Measurements from ENCODE around the gene SH3RF3.

The SH3RF3 gene

DNA sequence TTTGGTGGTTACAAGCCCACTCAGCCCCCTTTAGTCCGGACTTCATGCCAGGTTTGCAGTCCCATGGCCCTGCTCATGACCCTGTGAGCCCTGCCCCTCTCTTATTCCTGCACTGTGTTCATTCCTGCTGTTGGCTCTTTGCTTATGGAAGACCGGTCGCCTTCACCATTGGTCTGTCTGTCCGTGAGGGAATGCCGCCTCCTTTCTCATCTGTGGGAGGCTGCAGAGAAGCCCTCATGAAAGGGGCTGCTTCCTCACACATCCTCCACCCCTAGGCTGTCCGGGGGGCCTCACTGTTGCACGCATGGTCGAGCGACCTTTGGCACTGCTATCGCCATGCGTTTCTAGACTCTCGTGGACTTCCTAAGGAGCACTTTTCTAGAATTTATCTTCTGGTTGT is 16.3 kb downstream of the SH3RF3 start:
- H3K4me3 ChIP-seq (ENCODE audit: low read depth, low read length): no peak overlapping the region
- no peak for DNase-seq (ENCODE audit: low read depth)

DNA sequence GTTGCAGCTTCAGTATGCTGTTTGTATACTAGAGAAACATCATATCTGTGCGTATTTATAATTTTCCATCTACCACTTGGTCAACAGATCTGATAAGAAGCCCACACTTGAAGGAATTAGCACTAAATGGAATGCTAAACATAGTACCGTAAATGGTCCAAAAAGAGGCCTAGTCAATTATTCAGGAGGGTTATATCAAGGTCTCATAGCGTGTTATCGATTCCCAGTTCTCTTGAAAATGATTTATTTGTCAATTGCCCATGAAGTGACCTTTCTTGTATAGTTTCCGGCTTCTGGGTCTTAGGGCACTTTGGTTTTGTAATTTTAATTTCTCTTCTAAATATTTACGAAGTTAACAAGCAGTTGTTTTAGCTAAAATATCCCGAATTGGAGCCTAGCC is 18.4 kb downstream of the SH3RF3 start:
- no peak for DNase-seq (ENCODE audit: low read depth)
- TF ChIP-seq MYC (IDR thresholded peaks at IDR 0.05; ENCODE audit: low read depth, low read length) (no peak), POLR2A (IDR thresholded peaks at IDR 0.05; ENCODE audit: extremely low read depth, insufficient read length) (no peak)
- TF ChIP-seq, protein P1, sequence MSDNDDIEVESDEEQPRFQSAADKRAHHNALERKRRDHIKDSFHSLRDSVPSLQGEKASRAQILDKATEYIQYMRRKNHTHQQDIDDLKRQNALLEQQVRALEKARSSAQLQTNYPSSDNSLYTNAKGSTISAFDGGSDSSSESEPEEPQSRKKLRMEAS (IDR thresholded peaks at IDR 0.05; ENCODE audit: low read depth, low read length): no peak
- TF ChIP-seq, protein P2, sequence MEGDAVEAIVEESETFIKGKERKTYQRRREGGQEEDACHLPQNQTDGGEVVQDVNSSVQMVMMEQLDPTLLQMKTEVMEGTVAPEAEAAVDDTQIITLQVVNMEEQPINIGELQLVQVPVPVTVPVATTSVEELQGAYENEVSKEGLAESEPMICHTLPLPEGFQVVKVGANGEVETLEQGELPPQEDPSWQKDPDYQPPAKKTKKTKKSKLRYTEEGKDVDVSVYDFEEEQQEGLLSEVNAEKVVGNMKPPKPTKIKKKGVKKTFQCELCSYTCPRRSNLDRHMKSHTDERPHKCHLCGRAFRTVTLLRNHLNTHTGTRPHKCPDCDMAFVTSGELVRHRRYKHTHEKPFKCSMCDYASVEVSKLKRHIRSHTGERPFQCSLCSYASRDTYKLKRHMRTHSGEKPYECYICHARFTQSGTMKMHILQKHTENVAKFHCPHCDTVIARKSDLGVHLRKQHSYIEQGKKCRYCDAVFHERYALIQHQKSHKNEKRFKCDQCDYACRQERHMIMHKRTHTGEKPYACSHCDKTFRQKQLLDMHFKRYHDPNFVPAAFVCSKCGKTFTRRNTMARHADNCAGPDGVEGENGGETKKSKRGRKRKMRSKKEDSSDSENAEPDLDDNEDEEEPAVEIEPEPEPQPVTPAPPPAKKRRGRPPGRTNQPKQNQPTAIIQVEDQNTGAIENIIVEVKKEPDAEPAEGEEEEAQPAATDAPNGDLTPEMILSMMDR (IDR thresholded peaks at IDR 0.05; ENCODE audit: low read depth, low read length): no peak
- H3K4me3 ChIP-seq (ENCODE audit: low read depth, low read length): no peak overlapping the region

More for the DNA sequence above, 16.3 kb downstream of the SH3RF3 start:
- TF ChIP-seq, protein P1 (IDR thresholded peaks at IDR 0.05; ENCODE audit: low read depth, low read length): no peak
- no peak for TF ChIP-seq POLR2A (IDR thresholded peaks at IDR 0.05; ENCODE audit: extremely low read depth, insufficient read length)
- no peak for TF ChIP-seq MYC (IDR thresholded peaks at IDR 0.05; ENCODE audit: low read depth, low read length)
- TF ChIP-seq, protein P2 (IDR thresholded peaks at IDR 0.05; ENCODE audit: low read depth, low read length): no peak

GRCh38 chr2:109148117-109148746 is 19.2 kb downstream of the SH3RF3 start:
- H3K4me3 ChIP-seq (ENCODE audit: low read depth, low read length): no peak overlapping the region
- DNase-seq (ENCODE audit: low read depth): peak; percentile 32
- TF ChIP-seq MYC (IDR thresholded peaks at IDR 0.05; ENCODE audit: low read depth, low read length) (no peak), POLR2A (IDR thresholded peaks at IDR 0.05; ENCODE audit: extremely low read depth, insufficient read length) (no peak)
- TF ChIP-seq, protein P2 (IDR thresholded peaks at IDR 0.05; ENCODE audit: low read depth, low read length): no peak
- TF ChIP-seq, protein P1 (IDR thresholded peaks at IDR 0.05; ENCODE audit: low read depth, low read length): no peak

DNA sequence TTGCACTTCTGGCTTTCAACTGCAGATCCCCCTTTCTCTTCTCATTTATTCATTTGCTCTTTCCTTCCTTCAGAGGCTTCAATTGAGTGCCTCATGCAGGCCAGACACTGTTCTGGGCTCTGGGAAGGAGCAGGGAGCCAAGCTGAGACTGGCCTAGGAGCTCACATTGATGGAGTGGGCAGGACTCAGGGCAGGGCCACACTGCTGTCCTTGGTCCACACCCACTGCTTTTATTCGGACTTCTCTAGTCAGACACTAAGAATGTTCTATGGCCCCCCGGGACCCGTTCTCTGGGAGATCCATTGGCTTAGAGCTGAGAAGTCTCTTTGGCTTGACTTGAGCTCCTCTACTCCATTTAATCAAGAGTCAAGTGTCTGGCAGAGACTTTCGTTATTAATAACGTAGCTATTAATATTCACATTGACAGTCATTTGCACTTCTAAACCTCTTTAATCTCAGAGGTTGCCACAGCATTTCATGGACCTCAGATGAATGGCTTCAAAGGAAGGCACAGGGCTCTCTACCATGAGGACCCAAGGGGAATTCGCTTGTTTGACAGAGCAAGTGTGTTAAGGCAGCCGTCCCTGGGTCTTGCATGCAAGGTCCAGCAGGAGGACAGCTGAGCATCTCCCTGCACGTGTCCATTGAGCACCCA is 20.1 kb downstream of the SH3RF3 start:
- no peak for DNase-seq (ENCODE audit: low read depth)
- TF ChIP-seq POLR2A (IDR thresholded peaks at IDR 0.05; ENCODE audit: extremely low read depth, insufficient read length) (no peak), MYC (IDR thresholded peaks at IDR 0.05; ENCODE audit: low read depth, low read length) (no peak)
- TF ChIP-seq, protein P2 (IDR thresholded peaks at IDR 0.05; ENCODE audit: low read depth, low read length): no peak
- TF ChIP-seq, protein P1 (IDR thresholded peaks at IDR 0.05; ENCODE audit: low read depth, low read length): no peak
- no peak overlapping the region for H3K4me3 ChIP-seq (ENCODE audit: low read depth, low read length)

GRCh38 chr2:109150559-109150958 is 21.6 kb downstream of the SH3RF3 start:
- no peak for TF ChIP-seq POLR2A (IDR thresholded peaks at IDR 0.05; ENCODE audit: extremely low read depth, insufficient read length)
- TF ChIP-seq MYC (IDR thresholded peaks at IDR 0.05; ENCODE audit: low read depth, low read length): no peak
- TF ChIP-seq, protein P2 (IDR thresholded peaks at IDR 0.05; ENCODE audit: low read depth, low read length): no peak
- no peak for DNase-seq (ENCODE audit: low read depth)
- H3K4me3 ChIP-seq (ENCODE audit: low read depth, low read length): no peak overlapping the region

All from NB4 (cell line).